GM19035 (cell line): ENCODE data around the gene THAP7.

Source experiments
- ATAC-seq: cut with Tn5 transposase; IDR thresholded peaks from one replicate; pipeline ENCODE4 v1.9.1; 2021; ENCODE audit not compliant: unreplicated experiment

Gene THAP7

DNA sequence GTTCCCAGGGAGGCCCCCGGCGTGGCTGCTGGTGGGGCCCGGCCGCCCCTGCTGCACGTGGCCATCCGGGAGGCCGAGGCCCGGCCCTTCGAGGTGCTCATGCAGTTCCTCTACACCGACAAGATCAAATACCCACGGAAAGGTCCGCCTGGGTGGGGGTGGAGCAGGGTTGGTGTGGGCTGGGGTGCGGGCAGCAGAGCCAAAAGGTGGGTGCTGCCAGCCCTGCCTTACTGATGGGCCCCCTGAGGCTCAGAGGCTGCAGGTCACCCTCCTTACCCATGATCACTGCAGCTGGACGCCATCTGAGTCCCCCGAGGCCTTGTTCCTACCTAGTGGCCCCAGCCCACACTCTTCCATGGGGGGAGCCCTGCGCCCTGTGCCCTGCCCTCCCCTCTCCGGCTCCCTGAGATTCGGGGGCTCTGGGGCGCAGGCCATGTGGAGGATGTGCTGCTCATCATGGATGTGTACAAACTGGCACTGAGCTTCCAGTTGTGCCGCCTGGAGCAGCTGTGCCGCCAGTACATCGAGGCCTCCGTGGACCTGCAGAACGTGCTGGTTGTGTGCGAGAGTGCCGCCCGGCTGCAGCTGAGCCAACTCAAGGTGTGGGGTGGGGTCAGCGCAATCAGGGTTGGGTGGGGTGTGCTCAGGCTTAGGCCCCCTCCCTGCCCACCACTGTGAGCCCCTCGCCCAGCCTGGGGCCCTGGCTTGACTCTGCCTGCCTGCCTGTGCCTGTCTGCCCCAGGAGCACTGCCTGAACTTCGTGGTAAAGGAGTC is 7.6 kb downstream of the THAP7 start:
- ATAC-seq = no peak

DNA sequence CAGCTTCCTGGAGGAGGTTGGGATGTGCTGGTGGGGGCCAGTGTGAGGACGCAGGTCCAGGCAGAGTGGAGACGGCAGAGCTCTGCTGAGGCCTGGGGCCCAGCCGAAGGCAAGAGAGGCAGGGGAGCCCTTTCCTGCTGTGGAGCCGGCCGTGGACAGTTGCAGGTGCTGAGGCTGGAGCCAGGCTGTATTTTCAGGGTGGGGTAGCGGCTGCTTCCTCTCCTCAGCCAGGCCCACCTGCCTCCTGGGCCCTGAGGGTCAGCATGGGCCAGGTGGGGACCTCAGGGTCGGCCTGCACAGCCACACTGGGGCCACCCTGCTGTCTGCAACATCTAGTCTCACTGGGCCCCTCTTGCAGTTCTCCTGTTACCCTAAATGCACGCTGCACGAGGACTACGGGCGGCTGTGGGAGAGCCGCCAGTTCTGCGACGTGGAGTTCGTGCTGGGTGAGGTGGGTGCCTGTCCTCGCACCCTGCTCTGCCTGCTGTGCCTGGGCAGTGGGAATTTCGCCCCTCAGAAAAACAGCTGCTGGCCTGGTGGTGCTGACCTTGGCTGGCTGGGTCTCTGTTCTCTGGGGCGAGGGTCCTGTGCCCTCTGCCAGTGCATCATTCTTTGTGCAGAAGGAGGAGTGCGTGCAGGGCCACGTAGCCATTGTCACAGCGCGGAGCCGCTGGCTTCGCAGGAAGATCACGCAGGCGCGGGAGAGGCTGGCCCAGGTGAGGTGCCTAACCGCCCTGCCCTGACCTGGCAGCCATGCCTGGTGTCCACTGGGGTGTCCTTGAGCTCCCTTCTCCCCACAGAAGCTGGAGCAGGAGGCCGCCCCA is 8.4 kb downstream of the THAP7 start:
- no peak for ATAC-seq

DNA sequence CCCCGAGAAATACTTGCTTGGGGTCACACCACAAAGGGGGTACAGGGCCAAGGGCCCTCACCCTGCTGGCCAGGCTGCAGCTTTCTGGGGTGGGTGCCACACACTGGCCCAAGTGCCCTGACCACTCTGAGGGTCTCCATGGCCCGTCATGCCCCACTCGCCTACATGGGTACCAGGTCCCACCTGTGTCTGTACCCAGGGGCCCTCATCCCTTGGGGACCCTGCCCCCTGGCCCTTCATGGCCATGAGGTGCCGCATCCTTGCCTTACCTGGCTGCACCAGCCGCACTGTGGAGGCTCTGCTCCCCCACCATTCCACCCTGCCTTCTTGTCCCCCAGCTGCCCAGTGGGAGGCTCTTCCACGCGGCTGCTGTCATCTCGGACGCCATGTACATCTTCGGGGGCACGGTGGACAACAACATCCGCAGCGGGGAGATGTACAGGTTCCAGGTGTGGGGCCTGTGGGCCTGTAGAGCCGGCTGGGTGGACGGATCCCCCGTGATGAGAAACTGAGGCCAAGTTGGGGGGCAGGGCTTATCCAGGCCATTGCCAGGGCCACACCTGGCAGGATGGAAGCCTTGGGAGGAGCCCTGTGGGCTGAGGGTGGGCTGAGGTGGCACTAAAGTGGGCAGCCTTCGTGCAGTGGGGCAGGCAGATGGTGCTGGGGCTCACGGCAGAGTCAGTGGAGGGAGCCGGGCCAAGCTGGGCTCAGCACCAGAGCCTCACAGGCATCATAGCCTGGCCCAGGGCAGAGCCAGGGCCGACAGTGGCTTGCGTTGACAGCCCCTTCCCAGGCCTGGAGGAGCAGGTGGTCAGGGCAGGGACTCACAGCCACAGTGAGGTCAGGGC is 9.2 kb downstream of the THAP7 start:
- ATAC-seq = no peak

DNA sequence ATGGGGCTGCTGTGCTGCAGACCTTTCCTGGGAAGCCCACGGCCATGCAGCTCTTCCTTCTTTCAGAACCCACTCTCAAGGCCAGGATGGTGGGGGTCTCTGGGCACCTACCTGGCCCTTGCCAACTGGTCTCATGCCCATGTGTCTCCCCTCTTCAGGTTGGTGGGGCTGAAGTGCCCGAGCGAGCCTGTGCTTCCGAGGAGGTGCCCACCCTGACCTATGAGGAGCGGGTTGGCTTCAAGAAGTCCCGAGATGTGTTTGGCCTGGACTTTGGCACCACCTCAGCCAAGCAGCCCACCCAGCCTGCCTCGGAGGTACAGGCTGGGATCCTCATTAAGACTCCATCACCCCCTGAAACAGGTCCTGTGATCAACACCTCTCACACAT is 9.9 kb downstream of the THAP7 start:
- ATAC-seq = no peak

DNA sequence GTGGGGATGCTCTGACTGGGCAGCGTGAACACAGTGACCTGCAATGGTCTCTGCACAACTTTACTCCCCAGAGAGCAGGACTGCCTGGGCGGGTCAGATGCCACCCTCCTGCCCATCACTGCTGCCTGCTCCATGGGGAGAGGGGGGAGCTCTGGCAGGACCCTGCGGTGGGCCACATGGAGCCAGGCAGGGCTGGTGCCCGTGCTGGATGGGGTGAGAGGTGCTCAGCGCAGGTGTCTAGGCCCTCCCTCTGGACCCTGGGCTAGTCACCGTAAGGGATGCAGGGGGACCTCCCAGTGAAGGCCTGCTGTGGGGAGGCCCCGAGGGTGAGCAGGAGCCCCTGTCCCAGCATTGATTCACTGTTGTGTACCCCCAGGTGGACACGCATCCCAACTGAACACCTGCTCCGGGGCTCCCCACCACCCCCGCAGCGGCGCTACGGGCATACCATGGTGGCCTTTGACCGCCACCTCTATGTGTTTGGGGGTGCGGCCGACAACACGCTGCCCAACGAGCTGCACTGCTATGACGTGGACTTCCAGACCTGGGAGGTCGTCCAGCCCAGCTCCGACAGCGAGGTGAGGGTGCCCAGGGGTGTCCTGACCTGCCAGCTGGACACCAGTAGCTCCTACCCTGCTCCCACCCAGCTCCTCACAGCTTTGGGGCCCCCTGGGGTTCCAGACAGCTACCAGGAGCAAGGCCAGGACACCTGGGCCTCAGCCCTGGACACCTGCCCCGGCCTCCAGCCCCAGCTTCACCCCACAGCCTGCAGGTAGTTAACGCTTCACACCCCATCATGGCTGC is 10.5 kb downstream of the THAP7 start:
- ATAC-seq = no peak

DNA sequence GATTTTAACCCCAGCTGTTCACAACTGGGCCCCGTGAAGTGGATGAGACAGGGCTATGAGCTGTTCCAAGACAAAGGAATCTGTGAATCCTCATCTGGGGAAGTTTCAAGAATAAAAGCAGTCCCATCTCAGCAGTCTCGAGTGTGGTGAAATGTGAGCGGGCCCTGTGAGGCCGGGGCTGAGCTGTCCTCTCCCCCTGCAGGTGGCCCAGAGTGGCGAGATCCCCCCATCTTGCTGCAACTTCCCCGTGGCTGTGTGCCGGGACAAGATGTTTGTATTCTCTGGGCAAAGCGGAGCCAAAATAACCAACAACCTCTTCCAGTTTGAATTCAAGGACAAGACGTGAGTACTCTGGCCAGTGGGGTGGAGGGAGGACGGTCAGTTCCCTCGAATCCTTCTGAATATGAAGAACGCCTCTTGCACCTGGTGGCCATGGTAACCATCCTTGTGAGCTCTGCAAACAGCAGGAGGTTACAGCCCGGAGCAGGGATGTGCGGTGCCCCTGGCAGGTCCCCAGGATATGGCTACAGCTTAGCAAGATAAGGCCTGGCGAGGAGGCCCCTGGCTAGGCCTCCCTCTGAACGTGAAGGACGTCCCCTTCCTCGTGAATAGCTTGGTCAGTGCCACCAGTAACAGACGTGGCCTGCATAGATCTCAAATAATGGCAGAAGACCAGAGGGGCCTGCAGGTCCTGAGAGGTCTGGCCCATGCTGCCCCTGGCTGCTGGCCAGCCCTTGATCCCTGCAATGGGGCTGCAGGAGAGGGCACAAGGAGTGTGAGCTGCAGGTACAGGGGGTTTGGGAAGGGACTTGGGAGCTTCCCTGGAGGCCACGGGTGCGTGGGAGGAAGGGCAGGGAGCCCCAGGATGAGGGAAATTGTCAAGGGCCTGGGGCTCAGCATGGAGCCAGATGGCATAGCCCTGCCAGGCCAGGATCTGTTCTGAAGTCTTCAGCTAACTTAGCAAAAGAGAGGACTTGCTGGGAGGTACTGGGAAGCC is 11.4 kb downstream of the THAP7 start:
- ATAC-seq = no peak

DNA sequence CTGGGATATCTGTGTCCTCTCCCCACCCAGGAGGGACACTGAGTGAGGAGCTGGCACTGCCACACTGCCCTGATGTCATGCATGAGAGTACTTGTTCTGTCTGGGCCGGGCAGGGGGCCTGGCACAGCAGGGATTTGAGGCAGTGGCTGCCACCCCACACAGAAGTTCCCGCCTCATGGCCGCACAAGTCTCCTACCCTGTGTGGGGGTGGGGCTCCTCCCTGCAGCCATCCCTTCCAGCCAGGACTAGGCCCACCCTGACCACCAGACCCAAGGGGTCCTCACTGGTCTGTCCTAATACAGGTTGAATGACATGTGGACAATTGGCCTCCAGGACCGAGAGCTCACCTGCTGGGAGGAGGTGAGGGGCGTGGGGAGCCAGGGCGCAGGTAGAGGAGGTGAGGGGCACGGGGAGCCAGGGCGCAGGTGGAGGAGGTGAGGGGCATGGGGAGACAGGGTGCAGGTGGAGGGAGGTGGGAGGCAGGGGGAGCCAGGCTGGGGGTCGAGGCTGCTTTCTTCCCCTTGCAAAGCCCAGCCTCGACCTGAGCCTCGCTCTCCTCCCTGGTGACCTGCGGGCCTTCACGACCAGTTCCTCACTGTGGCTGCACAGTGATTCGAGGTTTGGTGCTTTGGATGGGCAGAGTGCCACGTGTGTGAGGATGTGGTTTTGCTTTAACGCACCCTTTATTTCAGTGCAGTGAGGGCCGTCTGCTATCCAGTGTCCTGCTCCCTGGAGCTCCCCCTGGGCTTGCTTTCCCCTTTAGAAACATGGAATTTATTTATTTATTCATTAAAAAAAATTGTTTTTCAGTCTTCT is 12.4 kb downstream of the THAP7 start:
- no peak for ATAC-seq

DNA sequence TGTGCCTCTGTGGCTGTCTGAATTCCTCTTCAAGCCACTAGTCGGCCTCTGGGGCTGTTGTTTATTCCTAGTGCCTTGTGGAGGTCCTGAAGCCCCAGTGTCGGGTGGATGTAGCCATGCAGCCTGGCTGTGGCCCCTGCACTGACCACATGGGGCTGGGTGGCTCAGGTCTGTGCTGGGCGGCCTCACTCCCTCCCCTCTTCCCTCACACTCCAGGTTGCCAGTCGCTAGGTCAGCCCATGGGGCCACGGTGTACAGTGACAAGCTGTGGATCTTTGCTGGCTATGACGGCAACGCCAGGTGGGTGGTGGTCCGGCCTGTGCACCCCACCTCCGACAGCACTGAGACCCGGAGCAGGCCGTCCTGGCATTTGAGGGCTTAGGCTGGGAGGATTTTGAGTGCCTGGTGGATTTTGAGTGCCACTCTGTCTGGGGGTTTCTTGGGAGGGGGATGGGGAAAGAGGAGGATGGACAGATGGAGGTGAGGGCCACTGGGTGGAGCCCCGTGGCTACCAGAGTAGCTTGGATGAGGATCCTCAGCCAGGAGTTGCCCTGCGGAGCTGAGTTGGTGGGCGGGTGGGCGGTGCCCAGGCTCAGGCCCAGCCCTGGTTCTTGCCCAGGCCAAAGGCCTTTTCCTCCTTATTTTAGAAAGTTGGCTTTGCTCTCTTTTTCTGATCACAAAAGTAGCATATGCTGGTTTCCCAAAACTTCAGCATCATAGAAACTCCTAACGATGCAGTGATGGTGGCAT is 13.2 kb downstream of the THAP7 start:
- no peak for ATAC-seq

DNA sequence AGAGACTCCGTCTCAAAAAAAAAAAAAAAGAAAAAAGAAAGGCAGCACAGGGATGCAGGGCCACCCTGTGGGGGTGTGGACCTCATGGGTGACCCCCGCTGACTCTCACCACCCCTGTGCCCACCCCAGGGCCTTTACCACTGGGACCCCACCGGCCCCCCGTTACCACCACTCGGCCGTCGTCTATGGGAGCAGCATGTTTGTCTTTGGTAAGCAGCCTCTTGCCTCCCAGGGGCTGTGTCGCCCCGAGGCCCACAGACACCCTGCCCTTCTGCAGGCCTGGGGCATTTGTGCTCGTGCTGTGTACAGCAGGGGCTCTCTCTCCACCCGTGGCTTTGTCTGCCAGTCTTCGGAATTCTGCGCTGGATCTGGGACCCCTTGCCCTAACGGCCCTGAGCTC is 14.5 kb downstream of the THAP7 start:
- ATAC-seq = no peak

DNA sequence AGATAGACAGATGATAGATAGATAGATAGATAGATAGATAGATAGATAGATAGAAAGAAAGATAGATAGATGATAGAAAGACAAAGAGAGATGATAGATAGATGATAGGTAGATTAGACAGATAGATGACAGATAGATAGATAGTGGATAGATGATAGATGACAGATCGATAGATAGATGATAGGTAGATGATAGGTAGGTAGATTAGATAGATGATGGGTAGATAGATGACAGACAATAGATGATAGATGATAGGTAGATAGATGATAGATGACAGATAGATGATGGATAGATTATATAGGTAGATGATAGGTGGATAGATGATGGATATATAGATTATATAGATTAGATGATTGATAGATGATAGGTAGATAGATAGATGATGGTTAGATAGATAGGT is 15.6 kb downstream of the THAP7 start:
- no peak for ATAC-seq

DNA sequence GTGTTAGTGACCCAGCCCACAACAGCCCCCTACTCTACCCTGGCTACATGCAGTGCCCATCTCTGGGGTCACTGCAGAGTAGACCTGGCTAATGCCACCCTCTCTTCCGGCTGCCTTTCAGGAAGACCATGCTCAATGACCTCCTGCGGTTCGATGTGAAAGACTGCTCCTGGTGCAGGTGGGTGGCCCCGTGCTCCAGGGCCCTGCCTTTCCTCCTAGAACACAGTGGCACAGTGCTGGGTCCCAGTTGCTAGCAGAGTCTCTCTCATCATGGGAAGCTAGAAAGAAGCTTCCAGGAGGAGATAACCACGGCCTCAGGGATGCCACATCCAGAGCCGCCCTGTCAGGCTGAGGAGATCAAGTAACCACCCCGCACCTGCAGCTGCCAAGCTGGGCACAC is 16.2 kb downstream of the THAP7 start:
- no peak for ATAC-seq

DNA sequence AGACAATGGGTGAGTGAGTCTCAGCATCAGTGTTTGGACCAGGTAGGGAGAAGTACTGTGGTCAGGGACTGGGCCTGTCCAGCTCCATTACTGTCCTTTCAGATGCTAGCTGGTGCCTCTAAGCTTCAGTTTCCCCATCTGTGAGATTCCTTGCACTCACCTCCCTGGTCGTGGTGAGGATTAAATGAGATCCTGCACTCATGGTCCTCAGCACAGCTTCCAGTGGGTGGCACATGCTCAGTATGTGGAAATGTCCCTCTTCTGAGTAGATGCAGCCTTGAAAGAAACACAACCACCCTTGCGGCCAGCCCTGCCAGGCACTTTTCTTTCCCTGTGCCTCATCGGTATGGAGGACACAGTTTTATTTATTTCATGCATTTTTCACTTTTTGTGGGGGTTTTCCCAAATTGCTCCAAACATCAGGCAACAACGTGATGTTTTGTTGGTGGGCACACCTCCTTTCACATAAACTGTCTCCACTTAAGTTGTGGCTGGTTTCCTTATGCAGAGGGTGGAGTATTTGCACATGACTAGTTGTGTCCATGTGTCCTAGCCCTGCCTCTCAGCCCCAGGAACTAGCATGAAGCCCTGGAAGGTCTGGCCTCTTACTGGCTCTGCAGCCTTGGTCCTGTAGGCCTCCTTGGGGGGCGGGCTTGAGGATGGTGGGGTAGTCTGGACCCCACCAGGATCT is 18.7 kb downstream of the THAP7 start:
- no peak for ATAC-seq

DNA sequence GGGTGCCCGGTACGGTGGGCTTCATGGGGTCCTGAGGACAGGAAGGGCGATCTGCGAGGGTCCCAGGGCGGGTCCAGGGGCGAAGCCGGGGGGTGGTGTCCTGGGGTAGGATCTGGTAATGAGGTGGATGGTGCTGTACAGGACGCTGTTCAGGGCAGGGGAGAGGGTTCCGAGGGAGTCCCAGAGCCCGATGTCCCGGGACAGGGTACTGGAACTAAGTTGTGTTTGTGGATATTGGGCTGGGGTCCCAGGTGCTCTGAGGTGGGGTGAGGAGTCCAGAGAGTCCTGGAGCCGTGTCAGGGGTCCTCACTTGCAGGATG is 19.4 kb downstream of the THAP7 start:
- peak; percentile 22 for ATAC-seq

DNA sequence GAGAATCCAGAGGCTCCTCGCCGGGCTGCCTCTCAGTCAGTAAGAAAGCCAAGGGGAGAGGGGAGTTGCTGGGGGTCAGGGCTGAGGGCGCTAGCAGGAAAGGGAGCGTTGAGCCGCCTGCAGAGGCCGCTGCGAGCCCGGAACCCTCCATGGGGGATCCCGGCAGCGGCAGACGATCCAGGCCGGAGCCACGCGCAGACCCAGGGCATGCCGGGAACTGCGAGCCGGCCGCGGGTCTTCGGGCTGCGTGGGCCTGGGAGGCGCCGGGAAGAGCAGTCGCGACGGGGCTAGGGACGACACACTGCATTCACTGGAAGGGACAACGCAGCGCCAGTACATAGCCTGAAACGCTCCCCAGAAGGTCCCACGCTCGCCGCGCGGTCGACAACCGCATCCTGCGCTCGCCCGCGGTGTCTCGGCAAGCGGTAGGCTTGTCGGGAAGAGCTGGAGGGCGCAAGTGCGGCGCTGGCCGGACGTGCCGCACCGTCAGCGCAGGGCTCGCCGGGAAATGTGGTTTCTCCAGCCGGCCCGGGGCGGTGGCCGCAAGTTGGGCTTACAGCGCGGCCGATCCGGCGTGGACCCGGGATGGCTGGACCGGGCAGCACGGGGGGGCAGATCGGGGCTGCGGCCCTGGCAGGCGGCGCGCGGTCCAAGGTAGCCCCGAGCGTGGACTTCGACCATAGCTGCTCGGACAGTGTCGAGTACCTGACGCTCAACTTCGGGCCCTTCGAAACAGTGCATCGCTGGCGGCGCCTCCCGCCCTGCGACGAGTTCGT is 19.9 kb downstream of the THAP7 start, which contains the start of gene LZTR1:
TSS of gene LZTR1 (plus strand) at position 511 of the 776 bp plus-strand sequence. CDS start at position 586, 75 bp downstream.
- ATAC-seq = peak; percentile 83

DNA sequence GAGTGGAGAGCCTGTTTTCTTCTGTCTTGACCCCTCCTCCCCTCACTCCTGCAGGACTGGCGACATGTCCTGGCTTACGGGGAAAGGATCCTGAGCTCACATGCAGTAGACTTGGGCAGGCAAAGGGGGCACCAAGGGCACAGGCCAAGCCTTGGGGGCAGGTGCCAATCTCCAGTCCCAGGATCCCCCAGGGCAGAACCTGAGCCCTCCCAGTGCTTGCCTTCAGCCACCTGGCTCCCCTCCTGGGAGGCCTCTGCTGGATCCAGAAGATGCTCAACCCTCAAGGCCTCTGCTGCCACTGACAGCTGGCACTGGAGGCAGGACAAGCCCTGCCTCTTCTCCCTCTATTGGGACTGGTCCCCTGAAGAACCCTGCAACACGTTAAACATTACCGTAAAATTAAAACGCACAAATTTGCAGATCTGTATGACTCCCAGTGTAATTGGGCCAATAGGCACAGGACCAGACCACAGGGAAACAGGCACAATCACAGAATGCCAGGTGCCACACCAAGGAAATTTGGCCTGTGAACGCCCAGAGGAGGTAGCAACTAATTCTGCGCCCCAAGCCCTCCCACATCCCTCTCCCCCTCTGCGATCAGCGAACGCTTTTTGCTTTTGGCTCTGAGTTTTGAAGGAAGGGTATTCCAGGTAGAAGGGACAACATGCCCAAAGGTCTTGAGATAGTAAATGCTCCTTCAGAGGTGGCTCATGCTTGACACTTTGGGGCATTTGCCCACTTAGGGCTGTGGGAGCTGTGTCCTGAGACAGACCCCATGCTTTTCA is 20.8 kb downstream of the THAP7 start:
- ATAC-seq = no peak

DNA sequence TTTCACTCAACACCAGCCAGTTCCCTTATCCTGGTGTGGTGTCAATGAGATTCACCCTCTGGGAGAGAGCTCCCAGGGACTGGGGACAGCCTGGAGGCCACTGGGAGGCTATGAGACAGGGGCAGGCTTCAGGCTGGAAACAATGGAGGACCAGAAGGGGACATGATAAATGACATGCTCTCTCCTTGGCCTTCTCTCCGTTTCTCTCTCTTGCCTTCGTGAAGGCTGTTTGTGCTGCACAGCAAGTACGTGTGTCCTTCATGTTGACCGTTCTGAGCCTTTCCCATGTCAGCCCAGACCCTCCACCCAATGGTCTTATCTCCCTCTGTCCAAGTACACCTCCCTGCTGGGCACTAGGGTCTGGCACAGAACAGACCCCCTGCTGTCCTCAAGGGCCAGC is 21.4 kb downstream of the THAP7 start:
- ATAC-seq = no peak
